ENCODE results near the gene ADARB2.
"Not testable (repeated sequence)": the region's sequence is repeated elsewhere in the genome, so short reads cannot be mapped to it uniquely, and the experiment has no call there.

ADARB2 gene
- total RNA-seq, result 0 to 1.1 (median 0.24) reads per million in 9 experiments

DNA sequence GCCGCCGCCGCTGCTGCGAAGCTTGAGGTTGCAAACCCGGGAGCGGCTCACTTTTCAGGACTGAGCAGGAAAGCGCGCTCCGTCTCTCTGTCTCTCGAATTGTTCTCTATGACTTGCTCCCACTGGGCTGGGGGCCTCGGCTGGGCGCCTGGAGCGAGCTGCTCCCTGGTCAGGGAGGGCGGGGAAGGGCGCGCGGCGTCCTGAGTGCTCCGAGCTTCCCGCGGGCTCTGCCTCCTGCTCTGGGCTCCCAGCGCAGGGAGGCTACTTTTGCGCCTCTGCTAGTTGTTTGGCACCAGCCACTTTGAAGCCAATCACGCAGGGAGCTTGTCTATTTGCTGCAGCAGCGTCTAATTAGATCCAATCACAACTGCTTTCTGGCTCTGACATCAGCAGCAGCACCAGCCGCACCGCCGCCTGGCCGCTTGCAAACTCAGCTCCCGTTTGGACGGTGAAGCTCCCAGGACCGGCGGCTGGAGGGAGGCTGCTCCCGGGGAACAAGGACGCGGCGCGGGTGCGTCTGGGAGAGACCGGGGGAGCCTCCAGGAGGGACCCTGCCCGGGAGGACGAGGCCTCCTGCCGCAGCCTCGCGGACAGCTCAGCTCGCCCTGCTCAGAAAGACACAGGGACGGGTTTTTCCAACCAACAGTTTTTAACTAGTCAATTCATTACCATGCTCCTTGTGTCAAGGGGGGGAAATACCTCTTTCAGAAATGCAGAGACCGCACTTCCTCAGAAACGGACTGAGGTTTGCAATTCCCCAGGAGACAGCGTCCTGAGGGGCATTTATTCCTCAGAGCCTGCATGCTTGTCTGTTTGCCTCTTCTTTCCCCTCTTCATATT lies at the start of gene ADARB2:
Gene ADARB2 (minus strand): TSS at position 304 of the 840 bp plus-strand sequence.
- Mint-ChIP-seq H3K27me3 (peaks cover 63 to 89% of the 10 kb centered on the region in 2 donors), H3K27ac (no peak within 1 kb of the TSS), H3K36me3 (ENCODE audit: insufficient read depth) (peaks cover 5% of the 10 kb centered on the region), H3K4me3 (peak within 1 kb of the TSS in 1 of 2 donors; percentile 73), H3K9me3 (no peaks in the 10 kb centered on the region), H3K4me1 (ENCODE audit: low read depth in 2 of 2) (peaks cover 0 to 2% of the 10 kb centered on the region in 2 donors)
- DNase-seq (no peak), ATAC-seq (replicated peaks) (peak; percentile 36)

DNA sequence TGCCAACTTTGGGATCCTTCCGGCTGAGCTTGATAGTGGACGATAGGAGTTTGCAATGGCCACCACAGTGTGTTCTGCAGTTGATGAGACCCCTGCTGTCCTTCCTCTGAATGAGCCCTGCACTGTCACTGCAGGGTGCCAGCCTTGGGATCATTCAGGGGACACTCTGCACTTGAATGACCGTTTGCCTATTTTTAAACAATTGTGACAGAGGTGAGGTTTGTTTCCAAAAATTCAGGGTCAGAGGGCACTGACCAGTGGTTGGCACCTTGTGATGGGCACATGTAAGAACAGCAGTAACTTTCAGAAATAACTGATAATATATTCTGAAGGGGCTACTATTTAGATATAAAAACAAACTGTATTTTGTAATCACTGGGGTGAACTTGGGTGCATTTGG lies 48.5 kb upstream of the ADARB2 start:
- no peaks in the 10 kb centered on the region for H3K36me3 Mint-ChIP-seq (ENCODE audit: insufficient read depth)
- ATAC-seq (replicated peaks), result no peak
- no peaks in the 10 kb centered on the region for H3K9me3 Mint-ChIP-seq
- H3K27me3 Mint-ChIP-seq, result peaks cover 13 to 44% of the 10 kb centered on the region in 2 donors
- H3K27ac Mint-ChIP-seq, result no peak overlapping the region
- H3K4me3 Mint-ChIP-seq, result no peak overlapping the region
- peaks cover 0 to 1% of the 10 kb centered on the region in 2 donors for H3K4me1 Mint-ChIP-seq (ENCODE audit: low read depth in 2 of 2)
- DNase-seq, result no peak

DNA sequence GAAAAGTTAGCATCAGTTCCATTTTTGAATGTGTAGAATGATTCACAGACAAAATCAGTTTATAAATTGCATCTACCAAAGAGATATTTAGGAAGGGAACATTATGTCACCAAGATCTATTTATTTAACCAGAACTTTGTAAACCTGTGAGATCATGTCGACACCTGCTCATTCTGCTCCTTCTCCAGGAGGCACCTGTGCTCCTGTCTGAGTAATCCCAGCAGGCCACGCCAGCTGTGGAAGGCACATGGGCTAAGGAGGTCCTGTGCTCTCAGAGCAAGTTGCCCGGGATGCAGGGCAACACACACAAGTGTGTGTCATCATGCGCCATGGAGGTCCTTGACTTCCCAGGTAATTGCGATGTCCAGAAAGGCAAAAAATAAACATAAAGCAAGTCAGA lies 45.5 kb upstream of the ADARB2 start:
- Mint-ChIP-seq H3K4me3 (no peak overlapping the region), H3K9me3 (no peaks in the 10 kb centered on the region), H3K4me1 (ENCODE audit: low read depth in 2 of 2) (peaks cover 0 to 1% of the 10 kb centered on the region in 2 donors), H3K36me3 (ENCODE audit: insufficient read depth) (no peaks in the 10 kb centered on the region), H3K27ac (no peak overlapping the region), H3K27me3 (peaks cover 6 to 20% of the 10 kb centered on the region in 2 donors)
- no peak for DNase-seq
- no peak for ATAC-seq (replicated peaks)

DNA sequence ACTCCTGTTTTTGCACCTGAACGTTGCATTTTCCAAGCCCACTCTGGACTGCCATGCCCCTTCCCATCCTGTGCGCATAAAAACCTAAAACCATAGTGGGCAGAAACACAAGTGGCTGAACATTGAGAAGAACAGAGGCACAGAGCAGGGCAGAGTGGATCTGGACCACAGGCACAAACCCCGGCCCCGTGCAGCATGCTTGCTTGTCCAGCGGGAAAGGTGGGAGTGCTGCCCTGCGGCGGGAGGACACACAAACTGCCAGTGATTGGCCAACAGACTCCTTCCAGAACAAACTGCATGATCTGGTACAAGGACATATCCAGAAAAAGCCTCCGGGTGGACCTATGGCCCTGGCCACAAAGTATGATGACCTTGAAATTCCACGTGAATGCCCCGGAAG lies 42.5 kb upstream of the ADARB2 start:
- no peak overlapping the region for H3K4me3 Mint-ChIP-seq
- H3K36me3 Mint-ChIP-seq (ENCODE audit: insufficient read depth), result no peaks in the 10 kb centered on the region
- DNase-seq (no peak), ATAC-seq (replicated peaks) (no peak)
- peaks cover 0 to 1% of the 10 kb centered on the region in 2 donors for H3K4me1 Mint-ChIP-seq (ENCODE audit: low read depth in 2 of 2)
- no peak overlapping the region for H3K27ac Mint-ChIP-seq
- H3K9me3 Mint-ChIP-seq, result no peaks in the 10 kb centered on the region
- peaks cover 6 to 10% of the 10 kb centered on the region in 2 donors for H3K27me3 Mint-ChIP-seq

DNA sequence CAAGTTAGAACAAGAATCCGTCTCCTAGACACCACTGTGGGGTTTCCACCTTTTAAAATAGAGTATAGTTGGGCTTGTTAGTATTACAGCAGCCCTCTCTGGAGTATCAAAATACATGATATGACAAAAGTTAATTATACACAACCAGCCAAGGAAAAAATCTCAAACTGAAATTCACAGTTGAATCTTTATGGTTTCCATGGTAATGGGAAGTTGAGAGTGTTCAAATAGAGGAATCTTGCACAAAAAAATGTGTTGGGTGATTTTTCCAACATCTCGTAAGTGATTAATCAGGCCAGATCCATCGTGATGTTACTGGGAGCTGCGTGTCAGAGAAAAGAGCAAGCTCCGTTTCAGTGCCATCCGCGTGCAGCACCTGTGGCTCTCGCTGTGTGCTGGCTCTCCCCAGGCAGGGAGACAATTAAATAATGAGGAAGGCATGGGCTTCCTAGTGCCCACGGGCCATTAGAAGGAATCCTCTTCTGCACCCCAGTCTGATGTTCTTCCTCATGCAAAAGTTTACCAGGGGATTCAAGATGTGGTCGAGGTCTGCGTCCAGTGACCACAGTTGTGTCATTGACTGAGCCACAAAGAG lies 41.1 kb upstream of the ADARB2 start:
- H3K4me3 Mint-ChIP-seq, result no peak overlapping the region
- H3K36me3 Mint-ChIP-seq (ENCODE audit: insufficient read depth), result no peaks in the 10 kb centered on the region
- peaks cover 0 to 1% of the 10 kb centered on the region in 2 donors for H3K4me1 Mint-ChIP-seq (ENCODE audit: low read depth in 2 of 2)
- ATAC-seq (replicated peaks) (no peak), DNase-seq (no peak)
- H3K27me3 Mint-ChIP-seq, result peaks cover 4 to 9% of the 10 kb centered on the region in 2 donors
- H3K27ac Mint-ChIP-seq, result peak overlapping the region in 1 of 2 donors; percentile 32
- no peaks in the 10 kb centered on the region for H3K9me3 Mint-ChIP-seq

DNA sequence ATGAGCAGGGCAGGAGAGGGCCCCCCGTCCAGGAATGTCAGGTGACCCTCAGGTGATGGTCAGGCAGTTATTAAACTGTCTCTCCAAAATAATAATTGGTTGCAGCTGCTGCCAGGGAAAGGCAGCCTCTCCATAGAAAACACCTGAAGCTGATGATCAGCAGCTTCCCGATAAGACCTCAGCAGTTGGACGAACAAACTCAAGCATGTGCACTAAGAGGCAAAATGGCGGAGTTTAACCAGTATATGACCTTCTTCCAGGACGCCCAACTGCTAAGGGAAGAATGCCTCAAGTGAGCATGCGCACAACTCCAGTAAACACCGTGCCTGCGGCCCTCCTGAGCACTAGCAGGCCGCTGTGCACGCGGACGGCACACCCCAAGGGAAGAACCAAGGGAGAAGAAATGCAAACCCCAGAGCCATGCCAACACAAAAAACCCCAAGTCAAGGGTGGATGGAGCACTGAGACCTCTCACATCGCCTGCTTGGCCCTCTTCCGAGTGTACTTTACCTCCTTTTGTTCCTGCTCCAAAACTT lies 38.9 kb upstream of the ADARB2 start:
- DNase-seq, result no peak
- Mint-ChIP-seq H3K36me3 (ENCODE audit: insufficient read depth) (no peaks in the 10 kb centered on the region), H3K27ac (no peak overlapping the region), H3K4me3 (no peak overlapping the region), H3K27me3 (peaks cover 4 to 21% of the 10 kb centered on the region in 2 donors), H3K4me1 (ENCODE audit: low read depth in 2 of 2) (no peaks in the 10 kb centered on the region), H3K9me3 (no peaks in the 10 kb centered on the region)
- no peak for ATAC-seq (replicated peaks)

DNA sequence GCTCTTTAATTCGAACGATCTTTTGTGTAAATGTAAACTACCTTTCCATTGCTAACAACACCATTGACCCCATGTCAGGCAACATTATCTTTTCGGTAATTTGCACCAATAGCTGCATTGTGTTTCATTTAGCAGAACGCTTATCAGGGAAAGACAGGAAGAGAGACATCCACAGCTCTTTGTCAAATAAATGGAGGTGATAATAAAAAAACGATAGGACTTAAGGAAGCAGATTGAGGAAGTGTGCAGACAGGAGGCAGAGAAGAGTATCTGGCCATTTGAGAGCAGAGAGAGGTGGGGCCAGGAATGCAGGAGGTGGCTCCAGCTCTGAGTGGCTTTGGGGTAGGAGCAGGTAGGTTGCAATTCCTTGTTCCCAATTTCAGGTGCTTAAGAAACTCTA lies 37.5 kb upstream of the ADARB2 start:
- Mint-ChIP-seq H3K27me3 (peaks cover 4 to 21% of the 10 kb centered on the region in 2 donors), H3K9me3 (no peaks in the 10 kb centered on the region), H3K36me3 (ENCODE audit: insufficient read depth) (no peaks in the 10 kb centered on the region), H3K4me1 (ENCODE audit: low read depth in 2 of 2) (no peaks in the 10 kb centered on the region), H3K27ac (no peak overlapping the region), H3K4me3 (no peak overlapping the region)
- no peak for DNase-seq
- ATAC-seq (replicated peaks), result no peak

DNA sequence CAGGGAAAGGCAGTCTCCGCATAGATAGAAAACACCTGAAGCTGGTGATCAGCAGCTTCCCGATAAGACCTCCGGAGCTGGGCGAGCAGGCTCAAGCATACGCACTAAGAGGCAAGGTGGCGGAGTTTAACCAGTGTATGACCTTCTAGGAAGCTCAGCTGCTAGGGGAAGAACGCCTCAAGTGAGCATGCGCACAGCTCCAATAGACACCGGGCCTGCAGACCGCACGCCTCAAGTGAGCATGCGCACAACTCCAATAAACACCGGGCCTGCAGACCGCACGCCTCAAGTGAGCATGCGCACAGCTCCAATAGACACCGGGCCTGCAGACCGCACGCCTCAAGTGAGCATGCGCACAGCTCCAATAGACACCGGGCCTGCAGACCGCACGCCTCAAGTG lies 35.9 kb upstream of the ADARB2 start:
- not testable (repeated sequence) for H3K4me1 Mint-ChIP-seq (ENCODE audit: low read depth in 2 of 2); H3K27ac Mint-ChIP-seq; H3K4me3 Mint-ChIP-seq; H3K9me3 Mint-ChIP-seq; DNase-seq; ATAC-seq (replicated peaks); H3K36me3 Mint-ChIP-seq (ENCODE audit: insufficient read depth)
- peaks cover 4 to 21% of the 10 kb centered on the region in 2 donors for H3K27me3 Mint-ChIP-seq

DNA sequence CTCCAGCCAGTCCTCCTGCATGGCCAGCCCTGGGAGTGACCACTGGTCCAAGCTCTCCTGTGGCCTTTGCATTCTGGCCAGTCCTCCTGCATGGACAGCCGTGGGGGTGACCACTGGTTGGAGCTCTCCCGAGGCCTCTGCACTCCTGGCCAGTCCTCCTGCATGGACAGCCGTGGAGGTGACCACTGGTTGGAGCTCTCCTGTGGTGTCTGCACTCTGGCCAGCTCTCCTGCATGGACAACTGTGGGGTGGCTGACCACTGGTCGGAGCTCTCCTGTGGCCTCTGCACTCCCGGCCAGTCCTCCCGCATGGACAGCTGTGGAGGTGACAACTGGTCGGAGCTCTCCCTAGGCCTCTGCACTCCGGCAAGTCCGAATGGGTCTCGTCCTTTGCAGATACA lies 28.7 kb upstream of the ADARB2 start:
- peaks cover 0 to 6% of the 10 kb centered on the region in 2 donors for H3K27me3 Mint-ChIP-seq
- H3K4me3 Mint-ChIP-seq, result no peak overlapping the region
- no peak for ATAC-seq (replicated peaks)
- H3K27ac Mint-ChIP-seq, result no peak overlapping the region
- DNase-seq, result no peak
- H3K9me3 Mint-ChIP-seq, result no peaks in the 10 kb centered on the region
- H3K36me3 Mint-ChIP-seq (ENCODE audit: insufficient read depth), result peaks cover 2% of the 10 kb centered on the region
- no peaks in the 10 kb centered on the region for H3K4me1 Mint-ChIP-seq (ENCODE audit: low read depth in 2 of 2)

DNA sequence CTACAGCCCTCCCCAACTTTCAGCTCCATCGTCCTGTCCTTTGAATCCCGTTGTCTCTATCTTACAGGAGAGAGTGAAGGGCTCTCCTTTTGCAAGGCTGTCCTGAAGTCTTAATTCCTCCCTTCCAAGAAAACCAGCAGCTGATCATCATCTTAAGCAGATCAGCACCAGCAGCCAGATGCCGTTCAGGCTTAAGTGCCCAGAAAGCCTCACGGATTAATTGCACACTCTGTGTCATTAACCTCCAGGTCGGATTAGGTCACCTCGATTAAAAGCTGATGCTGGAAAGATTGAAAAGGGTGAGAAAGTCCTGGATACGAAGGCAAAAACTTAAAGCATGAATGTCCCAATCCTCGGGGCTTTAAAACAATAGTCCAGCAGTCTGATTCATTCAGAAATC lies 24.8 kb upstream of the ADARB2 start:
- Mint-ChIP-seq H3K36me3 (ENCODE audit: insufficient read depth) (peaks cover 2% of the 10 kb centered on the region), H3K4me3 (no peak overlapping the region), H3K4me1 (ENCODE audit: low read depth in 2 of 2) (no peaks in the 10 kb centered on the region), H3K27ac (no peak overlapping the region), H3K27me3 (peaks cover 0 to 6% of the 10 kb centered on the region in 2 donors), H3K9me3 (peaks cover 2 to 5% of the 10 kb centered on the region in 2 donors)
- ATAC-seq (replicated peaks) (no peak), DNase-seq (no peak)

DNA sequence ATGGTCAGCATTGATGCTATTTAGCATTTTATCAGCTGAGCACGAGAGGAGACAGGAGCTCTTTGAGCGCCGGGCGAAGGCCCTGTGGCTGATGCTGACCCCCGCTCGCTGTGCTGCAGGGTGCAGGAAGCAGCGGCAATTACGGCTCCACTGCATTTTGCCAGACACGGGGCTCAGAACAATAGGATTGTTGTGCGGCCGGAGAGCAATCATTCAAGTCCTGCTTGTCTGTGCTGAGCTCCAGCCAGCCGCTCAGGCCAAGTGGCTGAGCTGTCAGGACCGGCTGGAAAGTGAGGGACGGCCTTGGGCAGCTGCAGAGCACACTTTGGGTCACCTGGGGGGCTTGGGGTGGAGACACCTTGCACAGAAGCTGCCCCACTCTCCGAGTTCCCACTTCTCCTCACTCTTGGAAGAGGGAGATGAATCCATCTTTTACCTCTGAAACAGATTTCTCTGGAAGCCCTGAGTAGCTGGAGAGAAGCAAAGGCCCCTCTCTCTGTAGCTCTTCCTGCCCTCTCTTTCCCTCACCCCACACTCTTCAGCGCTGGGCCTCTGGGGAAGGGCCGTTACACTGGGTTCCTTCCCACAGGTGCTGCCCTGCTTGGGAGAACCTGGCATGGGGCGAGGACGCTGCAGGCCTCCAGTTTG lies 17.3 kb upstream of the ADARB2 start:
- Mint-ChIP-seq H3K4me3 (no peak overlapping the region), H3K9me3 (peaks cover under 1 to 9% of the 10 kb centered on the region in 2 donors), H3K27me3 (peaks cover 8 to 21% of the 10 kb centered on the region in 2 donors), H3K27ac (no peak overlapping the region), H3K4me1 (ENCODE audit: low read depth in 2 of 2) (no peaks in the 10 kb centered on the region), H3K36me3 (ENCODE audit: insufficient read depth) (no peaks in the 10 kb centered on the region)
- ATAC-seq (replicated peaks) (no peak), DNase-seq (no peak)

DNA sequence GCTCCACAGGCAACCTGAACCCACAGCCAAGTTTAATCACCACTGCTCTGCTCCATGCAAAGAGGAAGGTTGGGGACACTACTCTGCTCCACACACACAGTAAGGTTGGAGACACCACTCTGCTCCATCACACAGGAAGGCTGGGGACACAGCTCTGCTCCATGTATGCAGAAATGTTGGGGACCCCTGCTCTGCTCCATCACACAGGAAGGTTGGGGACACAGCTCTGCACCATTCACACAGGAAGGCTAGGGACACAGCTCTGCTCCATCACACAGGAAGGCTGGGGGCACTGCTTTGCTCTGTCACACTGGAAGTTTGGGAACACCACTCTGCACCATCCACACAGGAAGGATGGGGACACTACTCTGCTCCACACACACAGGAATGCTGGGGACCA lies 14.8 kb upstream of the ADARB2 start:
- DNase-seq (no peak), ATAC-seq (replicated peaks) (no peak)
- Mint-ChIP-seq H3K4me1 (ENCODE audit: low read depth in 2 of 2) (no peaks in the 10 kb centered on the region), H3K9me3 (peaks cover 0 to 11% of the 10 kb centered on the region in 2 donors), H3K27ac (no peak overlapping the region), H3K27me3 (peaks cover 18 to 42% of the 10 kb centered on the region in 2 donors), H3K4me3 (no peak overlapping the region), H3K36me3 (ENCODE audit: insufficient read depth) (no peaks in the 10 kb centered on the region)

DNA sequence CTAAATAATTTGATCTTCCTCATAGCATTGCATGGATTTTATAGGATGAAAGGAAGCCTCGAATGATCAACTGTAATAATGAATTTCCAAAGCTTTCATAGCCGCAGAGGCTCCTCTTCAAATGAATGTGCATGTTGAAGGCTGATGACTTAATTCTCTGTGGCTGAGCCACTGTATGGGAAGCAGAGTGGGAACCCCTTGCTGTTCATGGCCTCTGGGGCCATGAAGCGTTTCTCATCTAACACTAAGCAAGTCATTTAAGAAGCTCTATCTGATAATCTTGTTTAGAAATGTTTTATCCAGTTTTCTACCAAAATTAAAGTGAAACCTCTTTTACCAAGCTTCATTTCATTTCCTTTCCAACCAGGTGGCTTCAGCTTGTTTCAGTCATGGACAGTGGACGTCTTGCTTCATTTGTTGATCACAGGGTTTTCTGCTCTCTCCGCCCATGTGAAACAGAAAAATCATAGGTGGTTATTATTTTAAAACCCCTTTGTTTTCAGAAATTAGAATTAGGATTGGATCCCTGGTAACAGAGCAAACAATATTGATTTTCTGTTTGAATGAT lies 10.3 kb upstream of the ADARB2 start:
- Mint-ChIP-seq H3K27me3 (peaks cover 36 to 66% of the 10 kb centered on the region in 2 donors), H3K4me3 (no peak overlapping the region), H3K4me1 (ENCODE audit: low read depth in 2 of 2) (no peaks in the 10 kb centered on the region), H3K9me3 (peaks cover 0 to 11% of the 10 kb centered on the region in 2 donors), H3K36me3 (ENCODE audit: insufficient read depth) (no peaks in the 10 kb centered on the region), H3K27ac (no peak overlapping the region)
- no peak for ATAC-seq (replicated peaks)
- no peak for DNase-seq
